Non-pigmented ciliary epithelial cell (primary cell): ENCODE data around the gene NET1.
"Not testable (repeated sequence)": the region's sequence is repeated elsewhere in the genome, so short reads cannot be mapped to it uniquely, and the experiment has no call there.

Source experiments
- DNase-seq: peaks from one replicate; pipeline ENCODE4 v3.0.0-alpha.2; 2010; ENCODE audit warnings: low read depth

The NET1 gene

DNA sequence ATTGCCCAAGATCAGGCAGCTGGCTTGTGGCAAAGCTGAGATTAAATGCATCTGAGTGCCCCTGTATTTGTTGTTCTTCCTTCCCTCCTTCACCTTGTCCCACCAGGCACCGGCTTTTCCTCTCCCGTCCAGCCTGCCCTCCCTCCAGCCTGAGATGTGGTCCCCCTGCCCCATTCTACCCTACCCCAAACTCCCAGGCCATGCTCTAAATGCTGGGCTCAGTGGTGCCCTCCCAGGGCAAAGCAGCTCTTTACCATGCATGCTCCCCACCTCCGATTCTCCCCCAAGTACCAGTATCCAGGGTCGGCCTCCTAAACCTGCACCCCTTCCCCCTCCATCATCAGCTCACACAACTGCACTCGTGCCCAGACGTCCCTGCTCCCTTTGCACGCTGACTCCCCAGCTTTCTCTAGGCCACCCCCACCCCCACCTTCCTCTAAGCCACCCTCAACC is 50.5 kb downstream of the NET1 start:
- DNase-seq, result no peak

DNA sequence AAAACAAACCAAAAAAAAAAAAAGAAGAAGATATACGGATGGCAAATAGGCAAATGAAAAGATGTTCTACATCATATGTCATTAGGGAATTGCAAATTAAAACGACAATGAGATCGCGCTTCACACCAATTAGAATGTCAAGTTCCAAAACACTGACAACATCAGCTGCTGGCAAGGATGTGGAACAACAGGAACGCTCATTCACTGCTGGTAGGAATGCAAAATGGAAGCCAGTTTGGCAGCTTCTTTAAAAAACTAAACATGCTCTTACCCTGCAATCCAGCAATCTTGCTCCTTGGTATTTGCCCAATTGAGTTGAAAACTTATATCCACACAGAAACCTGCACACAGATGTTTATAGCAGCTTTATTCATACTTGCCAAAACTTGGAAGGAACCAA is 52.2 kb downstream of the NET1 start:
- DNase-seq, result no peak

GRCh38 chr10:5465976-5466450 is 53.7 kb downstream of the NET1 start:
- DNase-seq, result no peak

GRCh38 chr10:5466451-5467206 is 54.3 kb downstream of the NET1 start:
- DNase-seq, result peak; percentile 44

- DNase-seq, result no peak
Observed at GRCh38 chr10:5467207-5467535, 54.8 kb downstream of the NET1 start.

DNA sequence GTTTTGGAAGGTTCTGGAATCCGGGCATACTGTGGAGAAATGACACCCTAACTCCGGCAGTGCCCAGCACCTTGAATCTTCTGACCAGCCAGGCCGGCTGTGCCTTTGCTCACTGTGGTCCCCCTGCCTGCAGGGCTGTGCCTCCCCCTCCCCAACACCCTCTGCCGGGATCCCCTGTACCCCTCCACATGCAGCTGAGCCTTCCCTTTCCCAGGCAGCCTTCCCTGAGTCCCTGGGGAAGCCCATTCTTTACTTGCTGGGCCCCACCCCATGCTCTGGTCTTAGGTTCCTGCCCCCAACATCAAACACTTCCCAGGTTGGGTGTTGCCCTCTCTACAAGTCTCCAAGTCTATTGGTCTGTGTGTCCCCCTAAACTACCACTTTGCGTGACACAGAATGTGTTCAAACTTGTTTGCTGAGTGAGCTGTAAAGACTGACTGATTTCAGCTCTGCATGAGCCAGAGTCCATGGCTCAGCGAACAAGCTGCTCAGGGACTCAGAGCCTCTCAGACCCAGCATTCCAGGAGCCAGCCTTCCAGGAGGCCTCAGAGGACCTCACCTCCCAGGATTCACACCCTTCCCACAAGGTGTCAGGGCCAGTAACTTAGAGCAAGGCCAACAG is 55.4 kb downstream of the NET1 start:
- no peak for DNase-seq

- no peak for DNase-seq
Observed at GRCh38 chr10:5468262-5469106, 56.1 kb downstream of the NET1 start.

- DNase-seq, result no peak
Observed at GRCh38 chr10:5469353-5470061, 57.1 kb downstream of the NET1 start.

DNA sequence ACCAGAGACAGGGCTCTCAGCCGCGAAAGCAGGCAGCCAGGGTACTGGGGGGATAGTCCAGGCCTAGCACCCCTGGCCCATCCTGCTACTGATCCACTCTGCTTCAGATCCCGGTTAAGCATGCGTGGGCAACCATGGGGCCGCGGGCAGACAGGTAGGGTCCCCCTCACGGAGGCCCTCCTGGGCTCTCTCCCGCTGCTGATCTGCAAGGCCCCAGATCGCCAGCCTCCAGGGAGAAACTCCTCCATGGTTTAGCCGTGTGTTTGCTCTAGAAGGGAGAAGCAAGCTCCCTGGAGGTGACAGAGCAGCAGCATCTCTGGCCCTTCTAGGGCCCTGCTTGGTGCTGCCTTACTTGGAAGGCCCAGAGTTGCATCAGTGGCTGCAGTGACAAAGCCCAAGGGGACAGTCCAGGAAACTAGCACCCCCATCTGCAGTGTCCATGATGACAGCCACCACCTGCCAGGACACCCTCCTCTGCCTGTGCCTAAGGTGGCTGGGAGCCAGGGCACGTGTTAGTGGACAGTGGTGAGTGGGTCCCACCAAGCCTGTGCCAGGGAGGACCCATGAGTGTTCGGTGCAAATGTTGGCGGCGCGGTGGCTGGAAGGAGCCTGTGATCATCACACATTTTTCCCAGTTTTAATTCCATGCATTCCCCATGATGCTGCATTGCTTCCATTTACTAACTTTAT is 57.9 kb downstream of the NET1 start:
- DNase-seq, result no peak

DNA sequence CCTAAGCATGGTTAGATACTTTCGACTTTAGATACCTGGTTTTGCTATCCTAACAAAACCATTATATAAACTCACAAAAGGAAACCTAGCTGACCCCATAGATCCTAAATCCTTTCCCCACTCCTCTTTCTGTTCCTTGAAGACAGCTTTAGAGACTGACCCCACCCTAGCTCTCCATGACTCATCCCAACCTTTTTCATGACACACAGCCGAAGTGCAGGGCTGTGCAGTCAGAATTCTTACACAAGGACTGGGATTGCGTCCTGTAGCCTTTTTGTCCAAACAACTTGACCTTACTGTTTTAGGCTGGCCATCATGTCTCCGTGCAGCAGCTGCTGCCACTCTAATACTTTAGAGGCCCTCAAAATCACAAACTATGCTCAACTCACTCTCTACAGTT is 62.3 kb downstream of the NET1 start:
- DNase-seq, result not testable (repeated sequence)

DNA sequence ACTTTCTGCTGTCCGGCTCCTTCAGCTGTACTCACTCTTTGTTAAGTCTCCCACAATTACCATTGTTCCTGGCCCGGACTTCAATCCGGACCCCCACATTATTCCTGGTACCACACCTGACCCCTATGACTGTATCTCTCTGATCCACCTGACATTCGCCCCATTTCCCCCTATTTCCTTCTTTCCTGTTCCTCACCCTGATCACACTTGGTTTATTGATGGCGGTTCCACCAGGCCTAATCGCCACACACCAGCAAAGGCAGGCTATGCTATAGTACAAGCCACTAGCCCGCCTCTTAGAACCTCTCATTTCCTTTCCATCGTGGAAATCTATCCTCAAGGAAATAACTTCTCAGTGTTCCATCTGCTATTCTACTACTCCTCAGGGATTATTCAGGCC is 62.7 kb downstream of the NET1 start:
- DNase-seq, result not testable (repeated sequence)

GRCh38 chr10:5475974-5476807 is 63.8 kb downstream of the NET1 start:
- DNase-seq, result not testable (repeated sequence)

- DNase-seq, result no peak
Observed at GRCh38 chr10:5476918-5477525, 64.7 kb downstream of the NET1 start.

DNA sequence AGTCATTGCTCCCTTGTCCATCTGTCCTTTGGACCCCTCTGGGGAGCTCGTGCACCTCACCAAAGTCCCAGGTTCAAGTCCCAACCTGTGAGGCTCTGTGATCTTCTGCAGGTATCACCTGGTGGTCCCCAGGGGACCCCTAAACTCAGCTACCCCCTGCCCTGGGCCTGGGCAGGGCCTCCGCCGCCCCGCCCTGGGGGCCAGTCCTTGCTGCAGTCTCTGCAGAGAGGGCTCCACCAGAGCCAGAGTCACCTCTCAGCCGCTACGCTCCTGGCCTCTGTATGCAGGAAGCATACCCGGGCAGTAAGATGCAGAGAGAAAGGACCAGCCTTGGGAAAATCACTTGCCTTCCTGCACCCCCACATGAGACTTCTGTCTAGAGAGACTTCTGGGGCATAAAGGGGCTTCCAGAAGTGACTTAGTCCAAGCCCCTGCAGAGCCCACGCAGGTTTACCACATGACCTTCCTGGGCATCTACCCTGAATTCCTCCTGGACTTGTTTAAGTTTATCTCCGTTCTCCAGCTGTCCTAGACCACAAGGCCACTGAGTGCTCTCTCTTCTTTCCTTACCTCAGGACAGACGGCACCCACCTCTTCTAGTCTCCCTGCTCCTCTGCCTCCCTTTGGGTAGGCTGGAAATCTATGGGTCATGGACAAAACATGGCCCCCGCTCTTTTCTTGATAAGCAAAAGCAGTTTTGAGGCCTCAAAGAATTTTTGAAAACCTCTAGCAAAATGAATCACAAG is 65.8 kb downstream of the NET1 start:
- no peak for DNase-seq

DNA sequence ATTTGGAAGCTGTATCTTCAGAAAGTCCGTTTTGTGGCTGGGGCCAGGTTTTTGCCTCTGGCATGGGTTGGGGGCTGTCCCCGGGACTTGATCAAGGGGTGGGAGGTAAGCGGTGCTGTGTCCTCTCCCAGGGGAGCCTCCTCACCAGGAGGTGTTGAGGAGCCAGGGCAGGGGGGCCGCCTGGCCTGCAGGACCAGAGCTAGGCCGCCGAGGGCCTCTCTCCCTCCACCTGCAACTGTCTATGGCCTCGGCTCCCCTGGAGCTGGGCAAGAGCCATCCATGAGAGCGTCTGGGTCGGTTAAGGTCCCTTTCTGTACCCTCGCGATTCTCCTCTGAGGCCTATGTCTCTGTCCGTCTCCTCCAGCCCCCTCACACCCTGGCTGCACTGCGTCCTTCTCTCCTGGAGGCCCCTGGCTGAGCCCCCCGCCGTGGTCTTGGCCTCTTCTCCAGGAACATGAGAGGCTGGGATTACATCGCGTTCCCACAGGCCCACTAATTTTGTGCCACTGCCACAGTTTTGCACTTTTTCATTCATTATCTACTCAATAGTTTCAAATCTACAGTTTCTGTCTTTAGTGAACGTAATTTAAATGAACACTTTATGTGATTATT is 66.4 kb downstream of the NET1 start:
- no peak for DNase-seq

DNA sequence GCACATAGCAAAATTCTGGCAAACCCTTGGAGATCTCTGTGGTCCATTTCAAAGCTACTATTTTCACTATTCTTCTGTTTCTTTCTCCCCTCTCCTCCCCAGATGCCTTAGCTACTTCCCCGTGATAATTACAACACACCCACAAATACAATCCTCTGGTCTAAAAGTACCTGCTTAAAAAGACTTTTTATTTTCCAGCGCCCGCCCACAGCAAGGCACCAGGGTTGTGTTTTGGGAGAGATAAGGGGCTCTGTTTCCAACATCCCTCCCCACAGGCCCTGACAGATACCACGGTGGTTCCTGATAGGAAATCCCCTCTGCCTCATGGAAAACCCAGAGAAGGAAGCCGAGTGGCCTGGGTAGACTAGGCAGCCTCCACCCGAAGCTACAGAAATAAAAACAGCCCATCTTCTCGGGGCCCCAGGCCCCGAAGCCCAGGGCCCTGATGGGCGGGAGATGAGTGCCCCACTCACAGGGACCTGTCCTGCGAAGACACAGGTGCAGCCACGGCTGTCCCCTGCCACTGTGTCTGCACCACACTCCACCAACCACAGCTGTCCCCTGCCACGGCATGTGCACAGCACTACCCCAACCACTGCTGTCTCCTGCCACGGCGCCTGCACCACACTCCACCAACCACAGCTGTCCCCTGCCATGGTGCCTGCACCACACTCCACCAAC is 67.3 kb downstream of the NET1 start:
- no peak for DNase-seq

DNA sequence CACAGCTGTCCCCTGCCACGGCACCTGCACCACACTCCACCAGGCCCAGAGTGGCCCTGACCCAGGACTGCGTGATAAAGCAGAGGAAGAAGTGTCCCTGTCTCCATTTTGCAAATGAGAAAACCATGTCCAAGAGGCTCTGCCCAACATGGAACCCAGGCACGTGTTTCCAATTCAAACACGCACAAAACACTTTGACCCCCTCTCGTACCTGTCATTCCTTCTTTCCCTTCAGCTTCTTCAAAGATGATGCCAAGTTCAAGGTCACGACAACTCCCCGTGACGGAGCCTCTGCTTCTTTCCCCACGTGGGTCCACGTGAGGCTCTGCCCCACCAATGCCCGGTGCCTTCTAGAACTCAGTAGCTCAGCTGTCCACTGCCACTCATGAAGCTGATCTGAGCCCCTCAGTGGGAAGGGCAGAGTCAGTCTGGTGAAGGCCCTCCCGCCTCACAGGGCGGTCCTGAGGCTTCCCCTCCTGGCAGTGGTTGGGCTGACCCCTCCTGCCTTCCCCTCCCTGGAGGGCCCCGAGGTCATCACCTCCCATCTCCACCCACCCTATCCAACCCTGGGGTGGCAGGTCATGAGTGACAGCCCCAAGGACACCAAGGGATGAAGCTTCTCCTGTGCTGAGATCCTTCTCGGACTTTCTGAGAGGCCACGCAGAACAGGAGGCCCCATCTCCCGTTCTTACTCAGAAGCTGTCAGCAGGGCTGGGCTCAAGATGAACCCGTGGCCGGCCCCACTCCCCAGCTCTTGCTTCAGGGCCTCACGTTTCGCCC is 68.0 kb downstream of the NET1 start:
- DNase-seq, result no peak

GRCh38 chr10:5481121-5481520 is 68.8 kb downstream of the NET1 start:
- no peak for DNase-seq
